ENCODE data around the gene CTNND2.
"Not testable (repeated sequence)": the region's sequence is repeated elsewhere in the genome, so short reads cannot be mapped to it uniquely, and the experiment has no call there.

CTNND2 gene

DNA sequence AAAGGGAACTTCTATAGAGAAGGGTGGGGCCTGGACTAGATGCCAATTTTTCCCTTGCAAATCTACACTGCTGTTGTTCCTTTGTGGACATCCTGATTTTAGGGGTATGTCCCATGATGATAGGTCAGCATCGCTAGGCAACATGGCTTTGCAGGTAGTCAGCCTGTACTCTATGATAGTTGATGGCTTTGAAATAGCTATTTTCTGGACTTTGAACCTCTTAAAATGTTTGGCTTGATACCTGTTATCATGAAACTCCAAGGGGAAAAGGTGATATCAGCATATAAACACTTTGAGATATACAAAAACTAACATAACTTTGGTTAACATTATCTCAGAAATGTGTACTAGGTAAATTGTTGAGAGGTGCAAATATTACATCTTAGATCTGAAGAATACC lies 533.2 kb downstream of the CTNND2 start:
- DNase-seq, result no peak

DNA sequence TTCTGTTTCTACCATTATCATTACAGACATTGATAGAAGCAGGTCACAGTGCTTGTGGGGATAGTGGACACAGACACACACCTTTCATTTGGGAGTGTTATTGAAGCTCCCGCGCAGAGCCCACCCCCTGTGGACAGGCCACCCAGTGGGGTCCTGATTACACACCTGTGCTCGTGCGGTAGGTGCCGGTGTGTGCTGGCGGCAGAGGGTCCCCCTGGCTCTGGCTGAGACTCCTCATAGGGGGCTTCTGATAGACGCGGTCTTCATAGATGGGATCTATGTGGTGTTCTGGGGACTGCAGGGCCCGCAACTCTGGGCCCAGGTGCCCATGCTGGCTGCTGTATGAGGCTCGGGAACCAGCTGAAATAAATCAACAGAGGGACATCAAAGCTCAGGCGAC lies 539.7 kb downstream of the CTNND2 start:
- no peak for DNase-seq

DNA sequence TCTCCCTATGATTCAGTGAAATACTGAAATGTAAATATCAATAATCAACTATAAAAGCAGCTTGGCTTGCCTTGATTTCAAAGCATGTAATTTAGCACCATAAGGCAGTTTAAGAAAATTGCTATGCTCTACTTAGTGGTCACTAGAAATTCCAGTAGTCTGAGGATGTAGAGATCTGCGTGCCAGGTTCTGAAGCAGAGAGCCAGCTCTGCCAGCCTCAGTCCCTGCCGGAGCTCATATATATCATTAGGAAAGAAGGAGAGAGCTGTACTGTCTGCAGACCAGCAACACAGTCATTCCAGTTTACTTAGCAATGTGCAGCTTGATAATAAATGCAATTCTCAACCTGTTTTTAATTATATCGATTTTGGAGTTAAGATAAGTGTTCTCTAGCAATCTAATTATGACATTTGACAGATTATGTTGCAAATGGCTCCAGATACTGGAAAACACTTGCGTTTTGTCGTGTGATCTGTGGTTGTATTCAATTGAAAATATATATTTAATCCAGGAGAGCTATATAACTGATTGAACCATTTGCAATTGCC lies 540.5 kb downstream of the CTNND2 start:
- no peak for DNase-seq

GRCh38 chr5:11361768-11362167 lies 542.5 kb downstream of the CTNND2 start:
- DNase-seq, result no peak

GRCh38 chr5:11357928-11358327 lies 546.3 kb downstream of the CTNND2 start:
- DNase-seq, result no peak

DNA sequence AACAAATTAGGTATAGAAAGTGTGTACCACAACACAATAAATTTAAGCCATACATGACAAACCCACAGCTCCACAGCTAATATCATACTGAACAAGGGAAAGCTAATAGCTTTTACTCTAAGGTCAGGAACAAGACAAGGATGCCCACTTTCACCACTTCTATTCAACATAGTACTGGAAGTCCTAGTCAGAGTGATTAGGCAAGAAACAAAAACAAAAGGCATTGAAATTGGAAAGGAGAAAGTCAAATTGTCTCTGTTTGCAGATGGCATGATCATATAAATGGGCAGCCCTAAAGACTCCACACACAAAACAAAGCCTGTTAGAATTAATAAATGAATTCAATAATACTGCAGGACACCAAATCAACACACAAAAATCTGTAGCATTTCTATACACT lies 548.8 kb downstream of the CTNND2 start:
- no peak for DNase-seq

- no peak for DNase-seq
Measured at GRCh38 chr5:11346336-11346735, 557.9 kb downstream of the CTNND2 start.

- DNase-seq, result no peak
Measured at GRCh38 chr5:11335881-11336760, 568.1 kb downstream of the CTNND2 start.

DNA sequence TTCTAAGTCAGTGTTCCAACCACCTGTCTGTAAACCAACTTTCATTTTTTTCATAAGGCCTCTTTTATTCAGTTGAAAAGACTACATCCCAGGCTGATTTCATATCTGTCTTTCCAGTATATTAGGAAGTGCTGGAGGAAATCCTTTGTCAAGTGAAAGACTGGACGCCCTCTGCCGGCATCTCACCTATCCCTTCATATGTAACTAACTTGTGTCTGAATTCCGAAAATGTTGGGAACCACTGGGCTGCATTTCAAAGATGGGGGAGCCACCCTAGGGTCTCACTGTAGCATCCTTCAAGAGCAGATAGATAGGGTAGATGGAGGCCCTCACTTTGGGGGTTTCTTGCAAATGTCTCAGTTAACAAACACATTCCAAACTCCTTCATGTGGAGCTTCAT lies 569.8 kb downstream of the CTNND2 start:
- DNase-seq, result no peak

GRCh38 chr5:11329679-11330078 lies 574.6 kb downstream of the CTNND2 start:
- DNase-seq, result no peak

DNA sequence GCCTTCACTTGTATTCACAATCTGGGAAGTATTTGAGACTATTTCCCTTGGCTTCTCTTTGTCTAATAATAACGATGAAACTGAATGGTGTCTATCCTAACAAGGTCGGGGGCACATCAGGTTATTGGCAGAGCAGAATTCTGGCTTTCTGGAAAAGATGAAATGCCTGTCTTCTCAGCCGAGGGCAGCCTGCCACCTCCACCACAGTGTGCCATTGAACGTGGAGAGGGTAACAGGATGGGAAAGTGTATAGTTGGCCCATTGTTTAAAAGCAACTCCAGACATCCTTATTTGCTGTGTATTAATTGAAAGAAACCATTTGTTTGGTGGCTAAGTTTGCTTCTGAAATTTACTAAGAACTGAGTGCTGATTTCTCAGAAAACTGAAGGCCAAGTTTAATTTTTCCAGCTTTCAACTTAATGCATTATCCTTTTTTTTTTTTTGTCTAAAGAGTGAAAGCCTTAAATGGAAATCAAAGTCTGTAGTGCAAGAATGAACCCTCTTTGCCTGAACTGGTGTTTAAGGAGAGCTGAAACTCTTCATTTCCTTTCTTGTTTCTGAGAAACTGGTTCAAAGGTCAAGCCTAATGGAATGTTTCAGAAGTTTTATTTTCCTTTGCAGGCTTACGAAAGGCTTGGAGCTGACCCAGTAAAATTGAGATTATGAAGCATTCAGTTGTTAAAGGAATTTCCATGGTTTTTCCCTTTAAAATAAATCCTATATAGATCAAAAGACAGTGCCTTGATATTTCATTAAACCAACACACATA lies 579.5 kb downstream of the CTNND2 start:
- DNase-seq, result no peak

GRCh38 chr5:11323761-11324160 lies 580.5 kb downstream of the CTNND2 start:
- no peak for DNase-seq

- no peak for DNase-seq
Measured at GRCh38 chr5:11322133-11322532, 582.1 kb downstream of the CTNND2 start.

GRCh38 chr5:11319836-11320580 lies 584.2 kb downstream of the CTNND2 start:
- no peak for DNase-seq

- not testable (repeated sequence) for DNase-seq
Measured at GRCh38 chr5:11313694-11314093, 590.6 kb downstream of the CTNND2 start.

DNA sequence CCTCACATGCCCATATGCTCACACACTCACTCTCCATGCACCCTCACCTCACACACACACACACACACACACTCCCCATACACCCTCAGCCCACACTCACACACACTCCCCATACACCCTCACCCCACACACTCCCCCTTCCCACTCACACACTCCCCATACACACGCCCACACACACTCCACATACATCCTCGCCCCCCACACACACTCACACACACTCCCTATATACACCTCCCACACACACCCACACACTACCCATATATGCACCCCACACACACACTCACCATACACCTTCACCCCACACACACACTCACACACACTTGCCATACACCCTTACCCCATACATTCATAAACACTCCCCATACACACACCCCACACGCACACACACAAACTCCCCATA lies 592.5 kb downstream of the CTNND2 start:
- DNase-seq, result no peak

DNA sequence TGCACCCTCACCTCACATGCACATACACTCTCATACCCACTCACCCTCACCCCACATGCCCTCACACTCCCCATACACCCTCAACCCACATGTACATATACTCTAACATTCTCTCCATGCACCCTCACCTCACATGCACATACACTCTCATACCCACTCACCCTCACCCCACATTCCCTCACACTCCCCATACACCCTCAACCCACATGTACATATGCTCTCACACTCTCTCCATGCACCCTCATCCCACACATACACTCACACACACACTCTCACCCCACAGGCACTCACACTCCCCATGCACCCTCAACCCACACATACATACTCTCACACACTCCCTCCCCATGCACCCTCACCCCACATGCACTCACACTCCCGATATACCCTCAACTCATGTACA lies 593.0 kb downstream of the CTNND2 start:
- DNase-seq, result no peak

DNA sequence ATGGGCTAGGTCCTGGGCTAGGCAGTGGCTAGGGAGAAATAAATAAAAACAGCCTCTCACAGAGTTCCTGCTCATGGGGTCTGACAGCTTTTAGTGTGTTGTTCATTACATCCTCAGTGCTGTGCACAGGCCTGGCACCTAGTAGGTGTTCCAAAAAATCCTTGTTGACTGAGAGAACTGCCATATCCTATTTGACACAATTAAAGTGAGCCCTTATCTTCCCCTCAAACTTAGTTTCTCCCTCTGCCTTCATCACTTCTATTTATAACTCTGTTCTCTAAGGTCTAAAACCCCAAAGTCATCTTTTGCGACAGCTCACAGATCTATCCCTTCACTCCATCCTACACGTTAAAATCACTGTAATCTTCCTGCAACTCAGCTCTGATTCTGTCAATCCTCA lies 594.1 kb downstream of the CTNND2 start:
- DNase-seq, result no peak

- DNase-seq, result no peak
Measured at GRCh38 chr5:11306365-11306764, 597.9 kb downstream of the CTNND2 start.

DNA sequence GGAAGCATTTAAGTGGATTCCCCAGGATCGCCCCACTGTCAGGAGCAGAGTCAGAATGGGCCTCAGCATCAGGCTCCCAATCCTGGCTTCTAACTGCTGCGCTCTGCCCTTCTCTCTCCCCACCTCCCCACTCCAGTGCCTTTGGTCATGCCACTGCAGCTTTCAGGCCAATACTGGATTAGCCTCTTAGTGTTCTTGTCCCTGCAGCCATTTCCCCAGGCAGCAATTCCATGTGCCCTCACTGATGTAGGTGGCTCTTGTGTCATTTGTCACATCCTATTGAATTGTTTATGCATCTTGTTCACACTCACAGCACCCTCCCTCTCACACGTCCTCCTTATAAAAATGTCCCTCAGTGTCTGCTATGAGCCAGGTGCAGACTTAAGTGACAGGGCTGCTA lies 599.0 kb downstream of the CTNND2 start:
- no peak for DNase-seq

- no peak for DNase-seq
Measured at GRCh38 chr5:11304641-11305040, 599.6 kb downstream of the CTNND2 start.

DNA sequence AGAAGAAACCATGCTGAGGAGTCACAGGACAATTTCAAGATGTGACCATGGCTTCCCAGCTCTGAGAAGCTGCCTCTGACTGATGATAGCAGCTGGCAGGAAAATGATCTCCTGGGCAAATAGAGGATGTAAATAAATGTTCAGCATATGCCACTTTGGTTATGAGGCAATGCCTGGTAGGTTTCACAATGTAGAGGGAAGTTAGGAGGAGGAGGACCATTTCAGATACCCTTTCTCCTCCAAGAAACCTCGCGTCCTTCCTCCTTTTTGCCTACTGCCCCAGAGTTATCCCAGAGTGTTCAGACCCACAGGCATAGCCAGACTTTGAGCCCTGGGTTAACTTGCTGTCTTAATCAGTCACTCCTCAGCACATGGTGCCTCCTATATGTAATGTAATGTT lies 601.6 kb downstream of the CTNND2 start:
- DNase-seq, result no peak

GRCh38 chr5:11301171-11301570 lies 603.1 kb downstream of the CTNND2 start:
- DNase-seq, result no peak

Data from NCI-H1105 treated with DMSO at 0.1 percent for 48 hours (cell line).